ENCODE results near the gene TMEM60.

Gene TMEM60

GRCh38 chr7:77813180-77813579 is 14.9 kb upstream of the TMEM60 start:
- Histone ChIP-seq H3K27me3 (replicated peaks; ENCODE audit: control insufficient read depth, insufficient read depth, low read length, poor library complexity, severe bottlenecking) (no peaks in the 10 kb centered on the region), H3K36me3 (ENCODE audit: control insufficient read depth, insufficient read depth, low read length) (peaks cover 3% of the 10 kb centered on the region), H3K27ac (ENCODE audit: insufficient read depth, low read length, poor library complexity, severe bottlenecking) (no peak overlapping the region), H3K9me3 (ENCODE audit: control insufficient read depth, low read length) (no peaks in the 10 kb centered on the region), H3K4me3 (ENCODE audit: insufficient read depth, low read depth, low read length, poor library complexity, severe bottlenecking) (no peak overlapping the region), H3K4me1 (ENCODE audit: control insufficient read depth, insufficient read depth, low read length, poor library complexity, severe bottlenecking) (peaks cover 13% of the 10 kb centered on the region)
- no peak for DNase-seq

GRCh38 chr7:77812290-77812685 is 14.1 kb upstream of the TMEM60 start:
- H3K4me3 ChIP-seq (ENCODE audit: insufficient read depth, low read depth, low read length, poor library complexity, severe bottlenecking), result no peak overlapping the region
- no peak for DNase-seq

GRCh38 chr7:77811516-77812289 is 13.5 kb upstream of the TMEM60 start:
- no peaks in the 10 kb centered on the region for H3K27me3 ChIP-seq (replicated peaks; ENCODE audit: control insufficient read depth, insufficient read depth, low read length, poor library complexity, severe bottlenecking)
- no peak overlapping the region for H3K27ac ChIP-seq (ENCODE audit: insufficient read depth, low read length, poor library complexity, severe bottlenecking)
- DNase-seq, result no peak

More at GRCh38 chr7:77812290-77812685, 14.1 kb upstream of the TMEM60 start:
- no peak overlapping the region for H3K27ac ChIP-seq (ENCODE audit: insufficient read depth, low read length, poor library complexity, severe bottlenecking)
- peaks cover 3% of the 10 kb centered on the region for H3K36me3 ChIP-seq (ENCODE audit: control insufficient read depth, insufficient read depth, low read length)
- no peaks in the 10 kb centered on the region for H3K9me3 ChIP-seq (ENCODE audit: control insufficient read depth, low read length)
- peaks cover 13% of the 10 kb centered on the region for H3K4me1 ChIP-seq (ENCODE audit: control insufficient read depth, insufficient read depth, low read length, poor library complexity, severe bottlenecking)
- H3K27me3 ChIP-seq (replicated peaks; ENCODE audit: control insufficient read depth, insufficient read depth, low read length, poor library complexity, severe bottlenecking), result no peaks in the 10 kb centered on the region

GRCh38 chr7:77808517-77808916 is 10.3 kb upstream of the TMEM60 start:
- Histone ChIP-seq H3K9me3 (ENCODE audit: control insufficient read depth, low read length) (peaks cover 5% of the 10 kb centered on the region), H3K4me3 (ENCODE audit: insufficient read depth, low read depth, low read length, poor library complexity, severe bottlenecking) (no peak overlapping the region), H3K27me3 (replicated peaks; ENCODE audit: control insufficient read depth, insufficient read depth, low read length, poor library complexity, severe bottlenecking) (no peaks in the 10 kb centered on the region), H3K4me1 (ENCODE audit: control insufficient read depth, insufficient read depth, low read length, poor library complexity, severe bottlenecking) (peaks cover 21% of the 10 kb centered on the region), H3K27ac (ENCODE audit: insufficient read depth, low read length, poor library complexity, severe bottlenecking) (no peak overlapping the region), H3K36me3 (ENCODE audit: control insufficient read depth, insufficient read depth, low read length) (no peaks in the 10 kb centered on the region)
- no peak for DNase-seq

More at GRCh38 chr7:77811516-77812289, 13.5 kb upstream of the TMEM60 start:
- H3K36me3 ChIP-seq (ENCODE audit: control insufficient read depth, insufficient read depth, low read length), result no peaks in the 10 kb centered on the region
- no peak overlapping the region for H3K4me3 ChIP-seq (ENCODE audit: insufficient read depth, low read depth, low read length, poor library complexity, severe bottlenecking)
- H3K4me1 ChIP-seq (ENCODE audit: control insufficient read depth, insufficient read depth, low read length, poor library complexity, severe bottlenecking), result peaks cover 13% of the 10 kb centered on the region
- peaks cover under 1% of the 10 kb centered on the region for H3K9me3 ChIP-seq (ENCODE audit: control insufficient read depth, low read length)

- H3K4me3 ChIP-seq (ENCODE audit: insufficient read depth, low read depth, low read length, poor library complexity, severe bottlenecking), result no peak overlapping the region
These were observed 8.2 kb upstream of the TMEM60 start for GRCh38 chr7:77806425-77806824.

GRCh38 chr7:77802557-77803405 is 4.5 kb upstream of the TMEM60 start:
- no peak overlapping the region for H3K4me3 ChIP-seq (ENCODE audit: insufficient read depth, low read depth, low read length, poor library complexity, severe bottlenecking)
- H3K36me3 ChIP-seq (ENCODE audit: control insufficient read depth, insufficient read depth, low read length), result no peaks in the 10 kb centered on the region
- peak in 1 of 3 donors; percentile 9 for DNase-seq
- H3K27ac ChIP-seq (ENCODE audit: insufficient read depth, low read length, poor library complexity, severe bottlenecking), result peak overlapping the region; percentile 48
- H3K27me3 ChIP-seq (replicated peaks; ENCODE audit: control insufficient read depth, insufficient read depth, low read length, poor library complexity, severe bottlenecking), result no peaks in the 10 kb centered on the region
- peaks cover 25% of the 10 kb centered on the region for H3K4me1 ChIP-seq (ENCODE audit: control insufficient read depth, insufficient read depth, low read length, poor library complexity, severe bottlenecking)
- H3K9me3 ChIP-seq (ENCODE audit: control insufficient read depth, low read length), result peaks cover 5% of the 10 kb centered on the region

More at GRCh38 chr7:77806425-77806824, 8.2 kb upstream of the TMEM60 start:
- H3K9me3 ChIP-seq (ENCODE audit: control insufficient read depth, low read length), result peaks cover 5% of the 10 kb centered on the region
- no peaks in the 10 kb centered on the region for H3K36me3 ChIP-seq (ENCODE audit: control insufficient read depth, insufficient read depth, low read length)
- no peak overlapping the region for H3K27ac ChIP-seq (ENCODE audit: insufficient read depth, low read length, poor library complexity, severe bottlenecking)
- DNase-seq, result no peak
- H3K27me3 ChIP-seq (replicated peaks; ENCODE audit: control insufficient read depth, insufficient read depth, low read length, poor library complexity, severe bottlenecking), result no peaks in the 10 kb centered on the region
- peaks cover 15% of the 10 kb centered on the region for H3K4me1 ChIP-seq (ENCODE audit: control insufficient read depth, insufficient read depth, low read length, poor library complexity, severe bottlenecking)

- Histone ChIP-seq H3K4me3 (ENCODE audit: insufficient read depth, low read depth, low read length, poor library complexity, severe bottlenecking) (peak overlapping the region; percentile 90), H3K4me1 (ENCODE audit: control insufficient read depth, insufficient read depth, low read length, poor library complexity, severe bottlenecking) (peaks cover 35% of the 10 kb centered on the region), H3K27me3 (replicated peaks; ENCODE audit: control insufficient read depth, insufficient read depth, low read length, poor library complexity, severe bottlenecking) (no peaks in the 10 kb centered on the region), H3K36me3 (ENCODE audit: control insufficient read depth, insufficient read depth, low read length) (no peaks in the 10 kb centered on the region), H3K27ac (ENCODE audit: insufficient read depth, low read length, poor library complexity, severe bottlenecking) (peak overlapping the region; percentile 76), H3K9me3 (ENCODE audit: control insufficient read depth, low read length) (no peaks in the 10 kb centered on the region)
- DNase-seq, result no peak
These were observed 2.5 kb upstream of the TMEM60 start for GRCh38 chr7:77800730-77801129.

GRCh38 chr7:77800158-77800557 is 1.9 kb upstream of the TMEM60 start:
- Histone ChIP-seq H3K4me3 (ENCODE audit: insufficient read depth, low read depth, low read length, poor library complexity, severe bottlenecking) (peak overlapping the region; percentile 90), H3K27ac (ENCODE audit: insufficient read depth, low read length, poor library complexity, severe bottlenecking) (peak overlapping the region; percentile 76)

GRCh38 chr7:77799078-77799964 is 1.1 kb upstream of the TMEM60 start:
- no peaks in the 10 kb centered on the region for H3K9me3 ChIP-seq (ENCODE audit: control insufficient read depth, low read length)
- no peaks in the 10 kb centered on the region for H3K27me3 ChIP-seq (replicated peaks; ENCODE audit: control insufficient read depth, insufficient read depth, low read length, poor library complexity, severe bottlenecking)
- no peak for DNase-seq
- peak overlapping the region; percentile 90 for H3K4me3 ChIP-seq (ENCODE audit: insufficient read depth, low read depth, low read length, poor library complexity, severe bottlenecking)
- peak overlapping the region; percentile 76 for H3K27ac ChIP-seq (ENCODE audit: insufficient read depth, low read length, poor library complexity, severe bottlenecking)
- H3K4me1 ChIP-seq (ENCODE audit: control insufficient read depth, insufficient read depth, low read length, poor library complexity, severe bottlenecking), result peaks cover 34% of the 10 kb centered on the region
- H3K36me3 ChIP-seq (ENCODE audit: control insufficient read depth, insufficient read depth, low read length), result no peaks in the 10 kb centered on the region

More at GRCh38 chr7:77800158-77800557, 1.9 kb upstream of the TMEM60 start:
- H3K36me3 ChIP-seq (ENCODE audit: control insufficient read depth, insufficient read depth, low read length), result no peaks in the 10 kb centered on the region
- no peaks in the 10 kb centered on the region for H3K9me3 ChIP-seq (ENCODE audit: control insufficient read depth, low read length)
- peaks cover 35% of the 10 kb centered on the region for H3K4me1 ChIP-seq (ENCODE audit: control insufficient read depth, insufficient read depth, low read length, poor library complexity, severe bottlenecking)
- H3K27me3 ChIP-seq (replicated peaks; ENCODE audit: control insufficient read depth, insufficient read depth, low read length, poor library complexity, severe bottlenecking), result no peaks in the 10 kb centered on the region
- no peak for DNase-seq
